ENCODE results near the gene ATP5F1A. TPM values are rescaled to one million over a fixed set of nuclear protein-coding genes. Genes with fewer than 3 reads are reported as not detected.
"Not testable (repeated sequence)": the region's sequence is repeated elsewhere in the genome, so short reads cannot be mapped to it uniquely, and the experiment has no call there.

Gene ATP5F1A
- polyA plus RNA-seq, 1 donor (not counting 4 experiments of a cell fraction or from before 2014, with no cell fraction given), result 512 TPM

GRCh38 chr18:46048641-46049040, 49.5 kb downstream of the ATP5F1A start:
- H3K4me1 ChIP-seq (ENCODE audit: control insufficient read depth, extremely low read depth, insufficient read depth, low read length), result peaks cover 4% of the 10 kb centered on the region
- H3K9me3 ChIP-seq (ENCODE audit: control insufficient read depth, low read depth, low read length), result no peaks in the 10 kb centered on the region
- no peak overlapping the region for H3K4me2 ChIP-seq (ENCODE audit: control insufficient read depth, extremely low read depth, insufficient read depth, low read depth, low read length)
- TF ChIP-seq EZH2 (IDR thresholded peaks at IDR 0.05; ENCODE audit: low read length) (no peak), CTCF (optimal IDR thresholded peaks at IDR 0.05 in 1 of 3, IDR thresholded peaks at IDR 0.05 in 1 of 3, conservative IDR thresholded peaks at IDR 0.05 in 1 of 3; ENCODE audit: extremely low read depth in 1 of 3, insufficient read depth in 2 of 3, low read length in 3 of 3) (no peak)
- H3K36me3 ChIP-seq (ENCODE audit: control insufficient read depth in 2 of 2, extremely low read depth in 1 of 2, insufficient read depth in 2 of 2, low read length in 2 of 2), result no peaks in the 10 kb centered on the region
- H3K79me2 ChIP-seq (ENCODE audit: control insufficient read depth, insufficient read depth, low read length), result peaks cover 24% of the 10 kb centered on the region
- no peak overlapping the region for H2AFZ ChIP-seq (ENCODE audit: control insufficient read depth, low read length)
- H3K9ac ChIP-seq (ENCODE audit: control insufficient read depth, extremely low read depth, insufficient read depth, low read length), result no peak overlapping the region
- DNase-seq (ENCODE audit: low read depth, low spot score) (no peak), FAIRE-seq (no peak)
- H3K4me3 ChIP-seq (ENCODE audit: control insufficient read depth in 2 of 3, extremely low read depth in 1 of 3, insufficient read depth in 2 of 3, low read depth in 1 of 3, low read length in 3 of 3), result no peak overlapping the region
- H3K27me3 ChIP-seq (ENCODE audit: control insufficient read depth, extremely low read depth, insufficient read depth, low read length), result no peaks in the 10 kb centered on the region
- no peaks in the 10 kb centered on the region for H3K9me1 ChIP-seq (ENCODE audit: control insufficient read depth, extremely low read depth, insufficient read depth, low read length)
- no peak overlapping the region for H3K27ac ChIP-seq (ENCODE audit: control insufficient read depth, insufficient read depth, low read length)
- no peaks in the 10 kb centered on the region for H4K20me1 ChIP-seq (ENCODE audit: control insufficient read depth, extremely low read depth, insufficient read depth, low read length)
- dilution Hi-C loops (cut with MboI; ENCODE audit: extremely low pct_ligation_motif_present, low sequenced_read_pairs), result no loop called here

GRCh38 chr18:46047369-46047768, 50.7 kb downstream of the ATP5F1A start:
- H3K27ac ChIP-seq (ENCODE audit: control insufficient read depth, insufficient read depth, low read length); H4K20me1 ChIP-seq (ENCODE audit: control insufficient read depth, extremely low read depth, insufficient read depth, low read length); DNase-seq (ENCODE audit: low read depth, low spot score); H3K4me2 ChIP-seq (ENCODE audit: control insufficient read depth, extremely low read depth, insufficient read depth, low read depth, low read length); dilution Hi-C loops (cut with MboI; ENCODE audit: extremely low pct_ligation_motif_present, low sequenced_read_pairs); FAIRE-seq; H2AFZ ChIP-seq (ENCODE audit: control insufficient read depth, low read length); H3K36me3 ChIP-seq (ENCODE audit: control insufficient read depth in 2 of 2, extremely low read depth in 1 of 2, insufficient read depth in 2 of 2, low read length in 2 of 2); H3K4me3 ChIP-seq (ENCODE audit: control insufficient read depth in 2 of 3, extremely low read depth in 1 of 3, insufficient read depth in 2 of 3, low read depth in 1 of 3, low read length in 3 of 3); H3K27me3 ChIP-seq (ENCODE audit: control insufficient read depth, extremely low read depth, insufficient read depth, low read length); H3K9me3 ChIP-seq (ENCODE audit: control insufficient read depth, low read depth, low read length); H3K9me1 ChIP-seq (ENCODE audit: control insufficient read depth, extremely low read depth, insufficient read depth, low read length); H3K9ac ChIP-seq (ENCODE audit: control insufficient read depth, extremely low read depth, insufficient read depth, low read length): not testable (repeated sequence)
- Histone ChIP-seq H3K4me1 (ENCODE audit: control insufficient read depth, extremely low read depth, insufficient read depth, low read length) (peaks cover 15% of the 10 kb centered on the region), H3K79me2 (ENCODE audit: control insufficient read depth, insufficient read depth, low read length) (peaks cover 22% of the 10 kb centered on the region)

GRCh38 chr18:46046688-46047087, 51.4 kb downstream of the ATP5F1A start:
- no peak overlapping the region for H3K4me2 ChIP-seq (ENCODE audit: control insufficient read depth, extremely low read depth, insufficient read depth, low read depth, low read length)
- dilution Hi-C loops (cut with MboI; ENCODE audit: extremely low pct_ligation_motif_present, low sequenced_read_pairs), result no loop called here
- H3K9ac ChIP-seq (ENCODE audit: control insufficient read depth, extremely low read depth, insufficient read depth, low read length), result no peak overlapping the region
- no peak overlapping the region for H3K27ac ChIP-seq (ENCODE audit: control insufficient read depth, insufficient read depth, low read length)
- no peaks in the 10 kb centered on the region for H3K36me3 ChIP-seq (ENCODE audit: control insufficient read depth in 2 of 2, extremely low read depth in 1 of 2, insufficient read depth in 2 of 2, low read length in 2 of 2)
- no peaks in the 10 kb centered on the region for H3K9me3 ChIP-seq (ENCODE audit: control insufficient read depth, low read depth, low read length)
- no peak for DNase-seq (ENCODE audit: low read depth, low spot score)
- TF ChIP-seq CTCF (optimal IDR thresholded peaks at IDR 0.05 in 1 of 3, IDR thresholded peaks at IDR 0.05 in 1 of 3, conservative IDR thresholded peaks at IDR 0.05 in 1 of 3; ENCODE audit: extremely low read depth in 1 of 3, insufficient read depth in 2 of 3, low read length in 3 of 3) (no peak), EZH2 (IDR thresholded peaks at IDR 0.05; ENCODE audit: low read length) (no peak)
- peaks cover 20% of the 10 kb centered on the region for H3K79me2 ChIP-seq (ENCODE audit: control insufficient read depth, insufficient read depth, low read length)
- H3K27me3 ChIP-seq (ENCODE audit: control insufficient read depth, extremely low read depth, insufficient read depth, low read length), result no peaks in the 10 kb centered on the region
- no peak for FAIRE-seq
- no peaks in the 10 kb centered on the region for H3K9me1 ChIP-seq (ENCODE audit: control insufficient read depth, extremely low read depth, insufficient read depth, low read length)
- H4K20me1 ChIP-seq (ENCODE audit: control insufficient read depth, extremely low read depth, insufficient read depth, low read length), result no peaks in the 10 kb centered on the region
- H3K4me3 ChIP-seq (ENCODE audit: control insufficient read depth in 2 of 3, extremely low read depth in 1 of 3, insufficient read depth in 2 of 3, low read depth in 1 of 3, low read length in 3 of 3), result no peak overlapping the region
- no peak overlapping the region for H2AFZ ChIP-seq (ENCODE audit: control insufficient read depth, low read length)
- H3K4me1 ChIP-seq (ENCODE audit: control insufficient read depth, extremely low read depth, insufficient read depth, low read length), result peaks cover 17% of the 10 kb centered on the region
